K562 (cell line): Measurements from ENCODE around the gene SEC14L1. TPM values are rescaled to one million over a fixed set of nuclear protein-coding genes. Genes with fewer than 3 reads are reported as not detected.

ENCODE experiments used
- ATAC-seq: fragments of 200-7000 bp; cut with Tn5 transposase; 3 replicates; pipeline ENCODE4 v1.9.1; 2020; ENCODE audit warnings: moderate library complexity
- BruUV-seq: library from RNA; stranded (reverse); fragments of 400-500 nt; replicated peaks from 2 replicates; lab custom pipeline; 2021; lab: Mats Ljungman, UMichigan
- CTCF ChIA-PET: fragments of 300-600 bp; formaldehyde crosslinking; extraction: SDS; loops from one replicate; lab custom pipeline; 2021; ENCODE audit warnings: low intra/inter-chr PET ratio; lab: Yijun Ruan, JAX
- POLR2A ChIA-PET: fragments of 300-600, 350-650 bp; sonication (Branson Sonifier 250); formaldehyde crosslinking; extraction: SDS; loops from one replicate; lab custom pipeline; 2021; ENCODE audit warnings: antibody characterized with exemption, inconsistent platforms; lab: Yijun Ruan, JAX
- DNase-seq, 4 experiments: peaks; one replicate each; pipeline versions ENCODE4 v3.0.0 to v3.0.0-alpha.2; 2011 to 2018; ENCODE audit warnings: low spot score in 3 of 4, mixed read lengths in 3 of 4; ENCODE audit errors: extremely low read depth in 1 of 4
- FAIRE-seq: peaks from 2 replicates; lab custom pipeline; 2011; peaks lifted over from hg19 to GRCh38; lab: Jason Lieb, UNC
- H2AFZ ChIP-seq: 2 replicates; pipeline ENCODE4 v1.6.0; 2011; ENCODE audit warnings: low read depth, low read length, control low read depth, inconsistent platforms
- H3K27ac ChIP-seq: fragments of 200-600 bp; 3 replicates; pipeline ENCODE4 v1.8.0; 2011; ENCODE audit warnings: low read depth, mild to moderate bottlenecking, control low read depth, inconsistent platforms, low read length, moderate library complexity, mixed read lengths; ENCODE audit errors: extremely low read depth
- H3K27me3 ChIP-seq, 2 experiments: fragments of 300-600 bp in 1 of 2; 2 replicates in 1 of 2; 3 replicates in 1 of 2; pipeline versions ENCODE4 v1.6.0 to v1.8.0; 2011; ENCODE audit warnings: inconsistent platforms in 2 of 2, low read length in 2 of 2, mild to moderate bottlenecking in 1 of 2, mixed read lengths in 1 of 2, moderate library complexity in 1 of 2; ENCODE audit not compliant: control insufficient read depth in 2 of 2, insufficient read depth in 2 of 2
- H3K36me3 ChIP-seq: fragments of 300-600 bp; 3 replicates; pipeline ENCODE4 v1.8.0; 2011; ENCODE audit warnings: mild to moderate bottlenecking, low read length, inconsistent platforms; ENCODE audit not compliant: control insufficient read depth, insufficient read depth
- H3K4me1 ChIP-seq, 2 experiments: fragments of 200-600 bp in 1 of 2; replicated peaks in 1 of 2; 2 replicates in 1 of 2; 3 replicates in 1 of 2; pipeline versions ENCODE4 v1.5.1 to v1.8.0; 2011; ENCODE audit warnings: inconsistent platforms in 2 of 2, low read length in 2 of 2, mild to moderate bottlenecking in 1 of 2, mixed read lengths in 1 of 2, moderate library complexity in 1 of 2; ENCODE audit not compliant: control insufficient read depth in 2 of 2, insufficient read depth in 2 of 2
- H3K4me2 ChIP-seq: 2 replicates; pipeline ENCODE4 v1.6.1; 2011; ENCODE audit warnings: low read length, control low read depth, inconsistent platforms, mixed read lengths; ENCODE audit not compliant: insufficient read depth
- H3K4me3 ChIP-seq: fragments of 200-600 bp; sonication (generic), shearing (Covaris generic); 2 replicates; pipeline ENCODE4 v1.5.1; 2016; ENCODE audit warnings: control low read depth, inconsistent platforms
- H3K79me2 ChIP-seq: fragments of 200-600 bp; 3 replicates; pipeline ENCODE4 v1.8.0; 2011; ENCODE audit warnings: low read length, inconsistent platforms; ENCODE audit not compliant: control insufficient read depth, insufficient read depth
- H3K9ac ChIP-seq, 2 experiments: 2 replicates each; pipeline versions ENCODE4 v1.6.0 to v1.6.1; 2011; ENCODE audit warnings: low read depth in 2 of 2, low read length in 2 of 2, control low read depth in 1 of 2, inconsistent platforms in 1 of 2, mild to moderate bottlenecking in 1 of 2, mixed read lengths in 1 of 2; ENCODE audit not compliant: insufficient read depth in 1 of 2
- H3K9me1 ChIP-seq: one replicate; pipeline ENCODE4 v1.6.0; 2011; ENCODE audit warnings: inconsistent platforms, mild to moderate bottlenecking, low read length, moderate library complexity; ENCODE audit not compliant: control insufficient read depth, insufficient read depth
- H3K9me3 ChIP-seq: replicated peaks from 2 replicates; pipeline ENCODE4 v1.5.1; 2011; ENCODE audit warnings: low read depth, low read length, inconsistent platforms; ENCODE audit not compliant: control insufficient read depth, insufficient read depth
- H4K20me1 ChIP-seq: replicated peaks from 2 replicates; pipeline ENCODE4 v1.6.1; 2011; ENCODE audit warnings: low read length, inconsistent platforms, mixed read lengths; ENCODE audit not compliant: control insufficient read depth, insufficient read depth
- ETS2 ChIP-seq: IDR thresholded peaks from 2 replicates; pipeline ENCODE4 v1.6.1; 2016; ENCODE audit warnings: borderline replicate concordance, missing genetic modification characterization, mild to moderate bottlenecking, moderate library complexity, missing compliant biosample characterization; ENCODE audit not compliant: poor library complexity, severe bottlenecking
- FOXA3 ChIP-seq, 2 experiments: fragments of 450-650 bp in 1 of 2; sonication (generic) in 1 of 2; formaldehyde crosslinking; IDR thresholded peaks in 1 of 2; conservative IDR thresholded peaks in 1 of 2; 2 replicates each; pipeline versions ENCODE4 v1.4.0 to v1.8.0; 2020 to 2022; ENCODE audit warnings: mild to moderate bottlenecking in 2 of 2, missing genetic modification reagents in 1 of 2
- GATAD2A ChIP-seq: fragments of 450-650 bp; IDR thresholded peaks from 2 replicates; pipeline ENCODE4 v1.6.1; 2017
- GTF3C2 ChIP-seq: IDR thresholded peaks from 3 replicates; pipeline ENCODE4 v1.6.1; 2011; ENCODE audit warnings: borderline replicate concordance, mild to moderate bottlenecking, moderate library complexity; ENCODE audit not compliant: insufficient read length; ENCODE audit errors: extremely low read depth
- PYGO2 ChIP-seq: fragments of 450-650 bp; IDR thresholded peaks from 2 replicates; pipeline ENCODE4 v1.6.1; 2016; ENCODE audit warnings: mild to moderate bottlenecking, missing genetic modification characterization, moderate library complexity, missing compliant biosample characterization
- RAD21 ChIP-seq, 2 experiments: fragments of 250-450 bp in 1 of 2; fragments of 450-650 bp in 1 of 2; sonication (Bioruptor Pico) in 1 of 2; formaldehyde crosslinking in 1 of 2; IDR thresholded peaks in 1 of 2; conservative IDR thresholded peaks in 1 of 2; 2 replicates each; pipeline versions ENCODE4 v1.4.0 to v1.8.0; 2020 to 2022; ENCODE audit warnings: mild to moderate bottlenecking in 2 of 2, moderate library complexity in 1 of 2
- RNF2 ChIP-seq: sonication (generic); IDR thresholded peaks from 2 replicates; pipeline ENCODE4 v1.6.1; 2016
- SREBF2 ChIP-seq: sonication (generic); formaldehyde crosslinking; IDR thresholded peaks from 2 replicates; pipeline ENCODE4 v1.4.0; 2020; ENCODE audit warnings: mild to moderate bottlenecking, missing genetic modification reagents
- TBL1XR1 ChIP-seq, 2 experiments: IDR thresholded peaks; 2 replicates each; pipeline ENCODE4 v1.6.1; 2012; ENCODE audit warnings: improper control_type of control experiment in 2 of 2, low read length in 2 of 2, mild to moderate bottlenecking in 1 of 2
- ZNF175 ChIP-seq: fragments of 200-800 bp; sonication (Bioruptor generic); IDR thresholded peaks from 2 replicates; pipeline ENCODE4 v1.6.1; 2016; ENCODE audit warnings: low read depth, mild to moderate bottlenecking, missing genetic modification characterization, missing compliant biosample characterization
- ZNF324 ChIP-seq: fragments of 250-450 bp; sonication (Bioruptor Pico); IDR thresholded peaks from 2 replicates; pipeline ENCODE4 v1.4.0; 2020; ENCODE audit warnings: mild to moderate bottlenecking
- ZNF707 ChIP-seq: fragments of 250-450 bp; sonication (Bioruptor Pico); conservative IDR thresholded peaks from 2 replicates; pipeline ENCODE4 v1.8.0; 2022; ENCODE audit warnings: inconsistent platforms, mild to moderate bottlenecking, moderate library complexity
- ZNF77 ChIP-seq: fragments of 250-450 bp; sonication (Bioruptor Pico); IDR thresholded peaks from 2 replicates; pipeline ENCODE4 v1.5.0; 2020
- WGBS: fragments of 100-300 bp; shearing (Covaris generic); methylation state at CpG from one replicate; pipeline ENCODE4 v1.1.6; 2016; ENCODE audit warnings: low coverage, mixed read lengths; ENCODE audit not compliant: insufficient coverage; ENCODE audit errors: missing lambda C conversion rate; 5-methylcytosine and 5-hydroxymethylcytosine counted together
- in situ Hi-C: fragments of 300-500 bp; cut with MboI; formaldehyde crosslinking; loops from 4 replicates; pipeline ENCODE4 v1.15.0; 2018; ENCODE audit warnings: inconsistent platforms, mixed read lengths
- intact Hi-C: fragments of 100-400 bp; cut with micrococcal nuclease; formaldehyde crosslinking; loops from 2 replicates; pipeline ENCODE4 v1.14.2; 2022
- polyA plus RNA-seq, 8 experiments: library from polyadenylated mRNA; depleted of rRNA in 4 of 8; stranded (reverse) in 5 of 8; unstranded in 3 of 8; fragments of >200 nt; fragmentation: Nextera tagmentation in 2 of 8; fragmentation: Illumina TruSeq in 1 of 8; extraction: Ambion mirVana in 2 of 8; extraction: Trizol in 1 of 8; gene quantifications; 2 replicates each; pipeline versions ENCODE4 v1.2.1 to v1.2.3, GENCODE V29; 2011 to 2014; ENCODE audit warnings: inconsistent platforms in 1 of 8, missing spikeins in 1 of 8
- total RNA-seq, 7 experiments: library from RNA; depleted of rRNA in 6 of 7; stranded (reverse); fragments of >200 nt in 6 of 7; fragmentation: Illumina TruSeq in 2 of 7; extraction: Trizol in 2 of 7; gene quantifications; 2 replicates each; pipeline versions ENCODE4 v1.2.1 to v1.2.3, GENCODE V29; 2011 to 2021; ENCODE audit warnings: low replicate concordance in 1 of 7
- TF ChIP-seq, protein P1 (sequence below): fragments of 450-650 bp; formaldehyde crosslinking; IDR thresholded peaks from 2 replicates; pipeline ENCODE4 v1.4.0; 2020; ENCODE audit warnings: mild to moderate bottlenecking
- TF ChIP-seq, protein P2 (sequence below): sonication (generic); formaldehyde crosslinking; IDR thresholded peaks from 2 replicates; pipeline ENCODE4 v1.8.0; 2023; ENCODE audit warnings: mild to moderate bottlenecking, missing genetic modification reagents

SEC14L1 gene
- total and polyA plus RNA-seq, 9 of the 15 experiments (the other 6 are each of a cell fraction or from before 2014, with no cell fraction given): 3.1 to 39.7 (median 15.2) TPM

GRCh38 chr17:77211681-77212080 lies 70.9 kb downstream of the SEC14L1 start (continued):
- TF ChIP-seq, protein P1, sequence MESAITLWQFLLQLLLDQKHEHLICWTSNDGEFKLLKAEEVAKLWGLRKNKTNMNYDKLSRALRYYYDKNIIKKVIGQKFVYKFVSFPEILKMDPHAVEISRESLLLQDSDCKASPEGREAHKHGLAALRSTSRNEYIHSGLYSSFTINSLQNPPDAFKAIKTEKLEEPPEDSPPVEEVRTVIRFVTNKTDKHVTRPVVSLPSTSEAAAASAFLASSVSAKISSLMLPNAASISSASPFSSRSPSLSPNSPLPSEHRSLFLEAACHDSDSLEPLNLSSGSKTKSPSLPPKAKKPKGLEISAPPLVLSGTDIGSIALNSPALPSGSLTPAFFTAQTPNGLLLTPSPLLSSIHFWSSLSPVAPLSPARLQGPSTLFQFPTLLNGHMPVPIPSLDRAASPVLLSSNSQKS (CRISPR knock-in tag): no peak
- TF ChIP-seq SREBF2 (CRISPR knock-in tag) (no peak), ZNF175 (CRISPR knock-in tag) (no peak), PYGO2 (tag) (no peak), TBL1XR1 (IDR thresholded peaks at IDR 0.05; ENCODE audit: low read length in 2 of 2) (no peak), RNF2 (no peak)

DNA sequence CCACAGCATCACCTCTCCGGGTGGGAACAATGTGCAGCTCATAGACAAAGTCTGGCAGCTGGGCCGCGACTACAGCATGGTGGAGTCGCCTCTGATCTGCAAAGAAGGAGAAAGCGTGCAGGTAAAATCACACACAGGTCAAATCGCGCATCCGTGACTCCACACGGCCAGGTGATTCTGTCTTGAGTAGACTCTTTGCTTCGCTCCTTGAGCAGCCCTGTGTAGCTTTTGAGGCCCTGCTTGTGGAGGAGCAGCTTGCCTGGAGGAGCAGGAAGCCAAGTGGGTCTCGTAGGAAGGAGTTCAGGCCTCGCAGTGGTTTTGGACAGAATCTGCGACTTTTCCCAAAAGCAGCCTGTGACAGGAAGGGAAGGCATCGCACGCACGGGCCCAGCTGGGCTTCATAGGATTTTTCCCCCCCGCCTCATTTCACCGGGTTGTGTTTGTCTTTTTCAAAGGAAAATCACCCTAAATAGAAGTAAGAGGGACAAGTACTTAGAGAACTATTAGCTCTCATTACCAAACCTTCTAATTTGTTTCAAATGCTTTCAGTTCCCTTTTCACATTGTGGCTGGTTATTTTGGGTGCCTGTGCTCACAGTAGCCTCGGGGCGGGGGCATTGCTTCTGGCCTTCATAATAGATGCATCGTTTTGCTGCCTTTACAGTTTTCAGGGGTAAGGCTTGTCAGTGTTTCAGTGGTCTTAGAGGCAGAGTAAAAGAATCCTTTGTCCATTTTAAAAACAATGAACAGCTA lies 71.5 kb downstream of the SEC14L1 start:
- H2AFZ ChIP-seq: no peak overlapping the region
- no peak overlapping the region for H3K9ac ChIP-seq
- POLR2A ChIA-PET: interaction anchor here (0.6 to 1.8 kb wide), 5 partner anchors 9 to 206 kb away, joined by 3 to 4 read pairs (median 4); no protein-coding TSS in a partner anchor
- ATAC-seq (no peak), DNase-seq (no peak), FAIRE-seq (no peak)
- H3K79me2 ChIP-seq: no peaks in the 10 kb centered on the region
- H3K4me1 ChIP-seq: peaks cover 0 to 13% of the 10 kb centered on the region in 2 experiments; a peak in 1 of 5 replicates
- peaks cover 82% of the 10 kb centered on the region; the same call in 2 of the 3 replicates for H3K36me3 ChIP-seq
- intact Hi-C loops (no loop called here), in situ Hi-C loops (no loop called here)
- H3K9me1 ChIP-seq: no peaks in the 10 kb centered on the region
- CTCF ChIA-PET: no interaction called here
- 92% methylated on average over 20 of the region's 21 CpGs for WGBS
- H3K4me2 ChIP-seq: no peak overlapping the region
- H4K20me1 ChIP-seq: no peaks in the 10 kb centered on the region; the same call in 1 of the 2 replicates
- H3K4me3 ChIP-seq: no peak overlapping the region
- H3K27ac ChIP-seq: no peak overlapping the region
- H3K27me3 ChIP-seq: no peaks in the 10 kb centered on the region
- no peaks in the 10 kb centered on the region for H3K9me3 ChIP-seq
- no TSS peak for BruUV-seq
- TF ChIP-seq FOXA3 (CRISPR knock-in tag; conservative IDR thresholded peaks at IDR 0.05 in 1 of 2, IDR thresholded peaks at IDR 0.05 in 1 of 2) (no peak), TBL1XR1 (IDR thresholded peaks at IDR 0.05; ENCODE audit: low read length in 2 of 2) (no peak), ZNF707 (CRISPR knock-in tag) (no peak), ZNF77 (CRISPR knock-in tag) (no peak), GTF3C2 (no peak), RAD21 (CRISPR knock-in tag; conservative IDR thresholded peaks at IDR 0.05 in 1 of 2, IDR thresholded peaks at IDR 0.05 in 1 of 2) (no peak), ZNF324 (CRISPR knock-in tag) (no peak), GATAD2A (no peak), ETS2 (tag) (no peak)
- TF ChIP-seq, protein P2, sequence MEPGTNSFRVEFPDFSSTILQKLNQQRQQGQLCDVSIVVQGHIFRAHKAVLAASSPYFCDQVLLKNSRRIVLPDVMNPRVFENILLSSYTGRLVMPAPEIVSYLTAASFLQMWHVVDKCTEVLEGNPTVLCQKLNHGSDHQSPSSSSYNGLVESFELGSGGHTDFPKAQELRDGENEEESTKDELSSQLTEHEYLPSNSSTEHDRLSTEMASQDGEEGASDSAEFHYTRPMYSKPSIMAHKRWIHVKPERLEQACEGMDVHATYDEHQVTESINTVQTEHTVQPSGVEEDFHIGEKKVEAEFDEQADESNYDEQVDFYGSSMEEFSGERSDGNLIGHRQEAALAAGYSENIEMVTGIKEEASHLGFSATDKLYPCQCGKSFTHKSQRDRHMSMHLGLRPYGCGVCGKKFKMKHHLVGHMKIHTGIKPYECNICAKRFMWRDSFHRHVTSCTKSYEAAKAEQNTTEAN (CRISPR knock-in tag): no peak
